DOHH2 (cell line): ENCODE data around the gene GATB.

Source experiments
- H3F3A ChIP-seq: fragments of 200-600 bp; sonication (generic), shearing (Covaris generic); 2 replicates; pipeline ENCODE4 v1.6.0; 2016; ENCODE audit warnings: antibody characterized with exemption, mild to moderate bottlenecking; ENCODE audit not compliant: control insufficient read depth, insufficient read depth
- H3K27ac ChIP-seq: fragments of 200-600 bp; sonication (generic); 2 replicates; pipeline ENCODE4 v1.5.1; 2014; ENCODE audit warnings: low read depth, mild to moderate bottlenecking, low read length, moderate library complexity
- H3K27me3 ChIP-seq: fragments of 200-600 bp; sonication (generic); 2 replicates; pipeline ENCODE4 v1.6.1; 2014; ENCODE audit warnings: mild to moderate bottlenecking, low read length, mixed read lengths; ENCODE audit not compliant: control insufficient read depth
- H3K36me3 ChIP-seq: fragments of 200-600 bp; sonication (generic); 2 replicates; pipeline ENCODE4 v1.6.1; 2014; ENCODE audit warnings: mild to moderate bottlenecking, low read length, moderate library complexity, mixed read lengths; ENCODE audit not compliant: control insufficient read depth
- H3K4me1 ChIP-seq: fragments of 200-600 bp; sonication (generic); 2 replicates; pipeline ENCODE4 v1.6.1; 2014; ENCODE audit warnings: mild to moderate bottlenecking, low read length, mixed read lengths; ENCODE audit not compliant: control insufficient read depth
- H3K4me2 ChIP-seq: fragments of 200-600 bp; sonication (generic); 2 replicates; pipeline ENCODE4 v1.6.0; 2014; ENCODE audit warnings: mild to moderate bottlenecking, low read length, moderate library complexity
- H3K4me3 ChIP-seq: fragments of 200-600 bp; sonication (generic); 2 replicates; pipeline ENCODE4 v1.5.1; 2014; ENCODE audit warnings: mild to moderate bottlenecking, low read length, mixed read lengths
- H3K79me2 ChIP-seq: fragments of 200-600 bp; sonication (generic); 2 replicates; pipeline ENCODE4 v1.6.1; 2014; ENCODE audit warnings: mild to moderate bottlenecking, low read length, mixed read lengths; ENCODE audit not compliant: control insufficient read depth
- H3K9me2 ChIP-seq: fragments of 200-600 bp; sonication (generic); replicated peaks from 2 replicates; pipeline ENCODE4 v1.6.1; 2014; ENCODE audit warnings: mild to moderate bottlenecking, low read length, mixed read lengths; ENCODE audit not compliant: control insufficient read depth
- H3K9me3 ChIP-seq: fragments of 200-600 bp; sonication (generic); 2 replicates; pipeline ENCODE4 v1.6.1; 2014; ENCODE audit warnings: antibody characterized with exemption, low read length, mixed read lengths; ENCODE audit not compliant: control insufficient read depth, insufficient read depth
- H4K20me1 ChIP-seq: fragments of 200-600 bp; sonication (generic); 2 replicates; pipeline ENCODE4 v1.6.0; 2014; ENCODE audit warnings: low read depth, mild to moderate bottlenecking, antibody characterized with exemption, low read length, moderate library complexity; ENCODE audit not compliant: control insufficient read depth, insufficient read depth
- EZH2phosphoT487 ChIP-seq: fragments of 200-600 bp; sonication (generic); IDR thresholded peaks from 2 replicates; pipeline ENCODE4 v1.6.1; 2017; ENCODE audit warnings: borderline replicate concordance, mild to moderate bottlenecking, antibody characterized with exemption, low read length, moderate library complexity, mixed read lengths
- TF ChIP-seq, protein P1 (sequence below): fragments of 200-600 bp; sonication (generic); IDR thresholded peaks from one replicate; pipeline ENCODE4 v1.5.1; 2014; ENCODE audit warnings: antibody characterized with exemption, mild to moderate bottlenecking, low read depth, low read length; ENCODE audit not compliant: poor library complexity, severe bottlenecking

GATB gene

DNA sequence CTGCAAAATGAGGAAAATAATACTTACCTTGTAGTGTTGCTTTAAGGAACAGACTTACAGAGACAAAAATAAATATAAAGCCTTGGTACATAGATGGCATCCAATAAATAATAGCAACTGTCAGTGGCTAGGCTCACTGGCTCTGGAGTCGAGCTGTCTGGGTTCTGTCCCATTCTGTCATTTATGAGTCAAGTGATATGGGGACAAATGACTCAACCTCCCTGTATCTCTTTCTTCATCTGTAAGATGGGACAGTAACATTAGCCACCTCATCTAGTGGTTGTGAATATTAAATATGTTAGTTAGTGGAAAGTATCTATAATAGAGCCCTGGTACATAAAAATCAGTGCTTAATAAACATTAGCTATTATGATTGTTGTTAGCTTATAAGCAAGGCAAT, 16.7 kb upstream of the GATB start:
- Histone ChIP-seq H3K4me1 (no peaks in the 10 kb centered on the region), H4K20me1 (no peaks in the 10 kb centered on the region), H3K36me3 (no peaks in the 10 kb centered on the region), H3K27ac (no peak overlapping the region), H3K27me3 (no peaks in the 10 kb centered on the region), H3K9me2 (no peaks in the 10 kb centered on the region), H3K9me3 (no peaks in the 10 kb centered on the region; the same call in 1 of the 2 replicates), H3F3A (no peaks in the 10 kb centered on the region), H3K4me2 (no peak overlapping the region), H3K79me2 (no peaks in the 10 kb centered on the region), H3K4me3 (no peak overlapping the region)
- no peak for TF ChIP-seq EZH2phosphoT487
- TF ChIP-seq, protein P1, sequence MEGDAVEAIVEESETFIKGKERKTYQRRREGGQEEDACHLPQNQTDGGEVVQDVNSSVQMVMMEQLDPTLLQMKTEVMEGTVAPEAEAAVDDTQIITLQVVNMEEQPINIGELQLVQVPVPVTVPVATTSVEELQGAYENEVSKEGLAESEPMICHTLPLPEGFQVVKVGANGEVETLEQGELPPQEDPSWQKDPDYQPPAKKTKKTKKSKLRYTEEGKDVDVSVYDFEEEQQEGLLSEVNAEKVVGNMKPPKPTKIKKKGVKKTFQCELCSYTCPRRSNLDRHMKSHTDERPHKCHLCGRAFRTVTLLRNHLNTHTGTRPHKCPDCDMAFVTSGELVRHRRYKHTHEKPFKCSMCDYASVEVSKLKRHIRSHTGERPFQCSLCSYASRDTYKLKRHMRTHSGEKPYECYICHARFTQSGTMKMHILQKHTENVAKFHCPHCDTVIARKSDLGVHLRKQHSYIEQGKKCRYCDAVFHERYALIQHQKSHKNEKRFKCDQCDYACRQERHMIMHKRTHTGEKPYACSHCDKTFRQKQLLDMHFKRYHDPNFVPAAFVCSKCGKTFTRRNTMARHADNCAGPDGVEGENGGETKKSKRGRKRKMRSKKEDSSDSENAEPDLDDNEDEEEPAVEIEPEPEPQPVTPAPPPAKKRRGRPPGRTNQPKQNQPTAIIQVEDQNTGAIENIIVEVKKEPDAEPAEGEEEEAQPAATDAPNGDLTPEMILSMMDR, result no peak

DNA sequence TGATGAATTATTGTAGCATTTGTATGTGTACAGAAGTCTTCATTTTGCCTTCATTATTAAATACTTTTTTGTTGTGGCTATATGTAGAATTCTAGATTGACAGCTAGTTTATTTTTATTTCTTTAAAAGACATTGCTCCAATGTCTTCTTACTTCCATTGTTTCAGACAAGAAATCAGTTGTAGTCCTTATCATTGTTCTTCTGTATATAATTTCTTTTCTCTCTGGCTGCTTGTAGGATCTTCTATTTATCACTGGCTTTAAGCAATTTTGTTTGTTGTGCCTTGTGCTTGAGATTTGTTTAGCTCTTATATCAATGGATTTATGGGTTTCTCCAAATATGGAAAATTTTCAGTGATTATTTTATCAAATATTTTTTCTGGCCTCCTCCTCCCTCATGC, 13.5 kb upstream of the GATB start:
- Histone ChIP-seq H3F3A (no peaks in the 10 kb centered on the region), H3K79me2 (no peaks in the 10 kb centered on the region), H3K27me3 (no peaks in the 10 kb centered on the region), H4K20me1 (no peaks in the 10 kb centered on the region), H3K4me3 (no peak overlapping the region), H3K4me1 (no peaks in the 10 kb centered on the region), H3K9me2 (no peaks in the 10 kb centered on the region), H3K4me2 (no peak overlapping the region), H3K9me3 (no peaks in the 10 kb centered on the region; the same call in 1 of the 2 replicates), H3K27ac (no peak overlapping the region), H3K36me3 (no peaks in the 10 kb centered on the region)
- TF ChIP-seq, protein P1, result no peak
- TF ChIP-seq EZH2phosphoT487, result no peak

DNA sequence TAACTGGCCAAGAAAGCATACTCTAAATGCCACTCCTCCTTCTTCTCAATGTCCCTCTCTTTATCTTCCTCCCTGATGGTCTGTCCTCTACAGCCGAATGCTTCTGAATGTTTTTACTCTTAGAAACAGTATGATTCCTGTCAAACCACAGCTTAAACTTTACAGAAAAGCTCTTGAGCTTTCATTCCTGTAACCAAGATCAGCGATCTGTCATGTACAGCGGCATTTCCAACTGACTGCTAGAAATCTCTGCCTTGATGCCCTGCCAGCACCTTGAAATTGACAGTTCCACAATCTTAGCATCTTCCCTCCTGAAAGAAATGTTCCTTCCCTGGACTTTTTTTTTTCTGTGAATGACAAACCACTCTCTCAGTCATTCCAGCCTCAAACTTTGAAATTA, 11.5 kb upstream of the GATB start:
- H3K27me3 ChIP-seq, result no peaks in the 10 kb centered on the region
- H3K4me3 ChIP-seq, result no peak overlapping the region
- no peaks in the 10 kb centered on the region for H4K20me1 ChIP-seq
- H3K9me2 ChIP-seq, result no peaks in the 10 kb centered on the region
- H3K79me2 ChIP-seq, result no peaks in the 10 kb centered on the region
- H3K9me3 ChIP-seq, result no peaks in the 10 kb centered on the region; the same call in 1 of the 2 replicates
- H3K4me2 ChIP-seq, result no peak overlapping the region
- TF ChIP-seq, protein P1, result no peak
- no peak for TF ChIP-seq EZH2phosphoT487
- H3K36me3 ChIP-seq, result no peaks in the 10 kb centered on the region
- H3F3A ChIP-seq, result no peaks in the 10 kb centered on the region
- H3K4me1 ChIP-seq, result no peaks in the 10 kb centered on the region
- no peak overlapping the region for H3K27ac ChIP-seq
